Measurements from ENCODE around the gene SOX5. TPM values are rescaled to one million over a fixed set of nuclear protein-coding genes. Genes with fewer than 3 reads are reported as not detected.

SOX5 gene
- polyA plus RNA-seq, 6 donors from 2014 or later: 1.7 to 6.3 (median 3.0) TPM; not detected in 1

DNA sequence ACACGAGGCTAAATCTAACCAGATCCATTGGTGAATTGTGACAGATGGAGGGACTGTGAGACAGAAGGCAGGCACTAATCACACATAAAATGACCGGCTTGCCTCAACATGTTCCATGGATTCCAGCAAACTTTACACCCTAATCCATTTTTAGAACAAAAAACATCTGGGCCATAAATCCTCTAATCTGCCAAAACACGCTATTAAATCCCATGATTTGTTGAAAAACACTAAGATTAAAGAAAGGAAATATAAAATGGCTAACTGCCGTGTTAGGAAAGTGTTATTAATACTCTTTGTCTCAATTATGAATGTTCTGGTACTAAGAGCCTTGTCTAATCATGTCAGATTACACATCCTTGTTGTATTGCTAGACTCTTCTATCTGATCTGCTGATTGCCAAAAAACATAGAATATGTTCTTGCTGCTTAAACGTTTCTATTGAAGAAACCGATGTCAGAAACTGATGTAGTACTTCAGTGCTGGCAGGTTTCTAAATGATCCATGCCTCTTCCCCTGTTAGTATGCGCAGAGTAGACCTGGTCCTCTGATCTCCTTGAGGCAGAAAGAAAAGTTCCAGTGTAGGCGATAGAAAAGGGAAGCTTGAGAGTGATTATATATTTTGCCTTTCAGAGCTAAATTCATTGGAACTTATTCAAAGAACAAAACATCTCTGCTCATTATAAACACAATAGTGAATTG is 384.9 kb downstream of the SOX5 start:
- no peak overlapping the region for H3K27ac Mint-ChIP-seq
- H3K36me3 Mint-ChIP-seq: no peaks in the 10 kb centered on the region
- H3K27me3 Mint-ChIP-seq: no peaks in the 10 kb centered on the region
- DNase-seq (no peak), ATAC-seq (ENCODE audit: low read depth in 2 of 2) (no peak)
- no peak overlapping the region for H3K4me3 Mint-ChIP-seq
- H3K9me3 Mint-ChIP-seq: peaks cover 0 to 2% (median 0%) of the 10 kb centered on the region in 7 donors
- H3K4me1 Mint-ChIP-seq: no peaks in the 10 kb centered on the region

DNA sequence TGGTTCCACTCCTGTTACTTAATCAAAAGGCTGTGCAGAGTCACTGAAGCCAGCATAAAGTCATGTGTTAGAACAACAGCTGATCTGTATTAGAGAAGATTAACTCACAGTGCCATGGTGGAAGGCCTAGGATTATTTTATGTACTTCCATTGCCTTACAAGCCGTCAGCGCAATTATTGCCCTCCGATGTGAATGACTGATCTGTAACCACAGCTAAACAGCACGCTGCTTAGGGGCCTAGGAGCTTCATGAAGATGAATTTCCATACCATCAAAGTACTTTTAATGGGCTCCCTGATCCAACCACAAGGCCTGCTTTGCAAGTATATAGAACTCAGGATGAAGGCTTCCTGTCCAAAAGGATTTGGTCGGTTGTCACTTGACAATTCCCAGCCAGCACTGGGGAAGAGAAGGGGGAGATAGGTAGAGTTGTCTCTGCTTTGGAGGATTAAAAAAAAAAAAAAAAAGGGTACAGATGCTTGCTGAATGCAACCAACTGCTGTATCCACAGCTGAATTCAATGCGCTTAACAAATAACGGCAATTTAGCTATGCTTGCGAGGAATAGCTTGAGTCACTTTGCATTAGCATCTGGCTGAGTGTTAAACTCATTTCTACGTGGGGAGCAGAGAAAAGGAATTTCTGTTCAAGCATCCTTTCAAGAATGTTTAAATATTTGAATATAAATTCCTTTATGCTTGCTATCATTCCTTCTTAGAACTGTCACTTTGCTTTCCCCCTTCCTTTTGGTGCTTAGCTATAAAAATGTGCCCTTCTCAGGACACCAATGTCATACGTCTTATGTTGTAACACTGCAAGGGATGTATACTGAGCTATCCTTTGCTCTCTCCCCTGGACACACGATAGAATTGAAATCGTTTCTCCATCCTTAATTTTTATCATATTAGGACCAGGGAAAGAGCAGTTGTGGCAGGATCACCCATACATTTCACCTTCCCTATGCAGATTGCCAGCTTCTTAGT is 387.8 kb downstream of the SOX5 start:
- H3K4me1 Mint-ChIP-seq: no peaks in the 10 kb centered on the region
- H3K9me3 Mint-ChIP-seq: peaks cover 0 to 2% (median 0%) of the 10 kb centered on the region in 7 donors
- H3K27ac Mint-ChIP-seq: no peak overlapping the region
- DNase-seq: no peak
- no peaks in the 10 kb centered on the region for H3K36me3 Mint-ChIP-seq
- no peaks in the 10 kb centered on the region for H3K27me3 Mint-ChIP-seq
- no peak for ATAC-seq (ENCODE audit: low read depth in 2 of 2)
- no peak overlapping the region for H3K4me3 Mint-ChIP-seq

DNA sequence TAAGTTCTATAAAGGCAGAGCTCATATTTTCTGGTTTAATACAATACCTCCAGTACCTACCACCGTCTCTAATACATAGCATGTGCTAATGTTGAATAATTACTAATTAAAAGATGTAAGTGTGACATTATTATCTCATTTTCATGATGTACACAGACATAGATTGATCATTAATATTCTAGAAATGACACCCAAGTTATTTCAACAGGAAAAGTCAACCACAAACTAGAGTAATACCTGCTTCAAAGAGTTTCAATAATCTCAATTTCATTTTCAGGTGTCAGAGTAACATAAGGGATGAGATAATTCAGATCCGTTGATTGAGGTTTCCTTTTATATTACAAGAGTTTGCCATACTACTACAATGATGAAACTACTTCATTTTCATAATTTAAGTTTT is 388.9 kb downstream of the SOX5 start:
- no peaks in the 10 kb centered on the region for H3K36me3 Mint-ChIP-seq
- H3K4me3 Mint-ChIP-seq: no peak overlapping the region
- no peaks in the 10 kb centered on the region for H3K27me3 Mint-ChIP-seq
- DNase-seq (no peak), ATAC-seq (ENCODE audit: low read depth in 2 of 2) (no peak)
- H3K27ac Mint-ChIP-seq: no peak overlapping the region
- H3K9me3 Mint-ChIP-seq: peaks cover 0 to 2% (median 0%) of the 10 kb centered on the region in 7 donors
- no peaks in the 10 kb centered on the region for H3K4me1 Mint-ChIP-seq

DNA sequence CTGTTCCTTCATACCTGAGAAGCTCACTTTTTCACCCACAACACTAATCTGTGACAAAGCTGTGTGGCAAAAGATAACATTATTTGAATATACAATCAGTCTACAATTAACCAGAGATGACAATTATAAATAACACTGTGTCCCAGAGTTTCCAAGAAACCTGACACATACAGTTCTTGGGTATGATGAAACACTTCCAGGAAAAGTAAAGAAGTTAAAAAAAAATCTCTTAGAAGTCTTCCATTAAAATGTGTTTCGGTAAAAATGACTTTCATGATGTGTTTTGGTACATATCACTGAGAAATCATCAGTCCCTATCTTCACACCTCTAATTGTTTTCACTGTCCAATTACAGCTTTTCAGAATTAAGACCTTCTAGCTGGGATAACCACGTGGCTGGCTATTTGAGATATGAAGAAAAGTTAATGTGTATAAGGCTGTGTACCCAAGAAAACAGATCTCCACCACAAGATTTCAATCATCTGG is 390.2 kb downstream of the SOX5 start:
- H3K27ac Mint-ChIP-seq: no peak overlapping the region
- H3K27me3 Mint-ChIP-seq: no peaks in the 10 kb centered on the region
- DNase-seq: no peak
- no peaks in the 10 kb centered on the region for H3K36me3 Mint-ChIP-seq
- no peak overlapping the region for H3K4me3 Mint-ChIP-seq
- ATAC-seq (ENCODE audit: low read depth in 2 of 2): no peak
- peaks cover 0 to 2% (median 0%) of the 10 kb centered on the region in 7 donors for H3K9me3 Mint-ChIP-seq
- no peaks in the 10 kb centered on the region for H3K4me1 Mint-ChIP-seq

DNA sequence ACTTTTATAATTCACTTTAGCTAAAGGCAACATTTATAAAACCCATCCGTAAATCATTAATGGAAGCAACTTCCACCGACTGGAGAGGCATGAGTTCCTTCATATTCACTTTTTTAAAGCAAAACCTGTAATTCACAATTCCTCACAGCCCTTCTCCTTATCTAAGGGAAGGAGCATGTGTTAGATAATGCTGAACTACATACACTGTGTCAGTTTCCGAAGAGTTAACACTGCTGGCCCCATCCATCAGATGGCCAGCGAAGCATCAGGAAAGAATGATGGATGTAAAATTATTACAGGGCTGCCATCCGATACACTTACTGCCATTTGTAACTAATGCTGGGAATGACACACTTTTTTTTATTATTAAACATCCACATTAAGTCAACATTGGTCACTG is 392.8 kb downstream of the SOX5 start:
- ATAC-seq (ENCODE audit: low read depth in 2 of 2) (no peak), DNase-seq (no peak)
- no peaks in the 10 kb centered on the region for H3K27me3 Mint-ChIP-seq
- H3K36me3 Mint-ChIP-seq: no peaks in the 10 kb centered on the region
- H3K27ac Mint-ChIP-seq: no peak overlapping the region
- H3K4me3 Mint-ChIP-seq: no peak overlapping the region
- peaks cover 0 to 2% (median 0%) of the 10 kb centered on the region in 7 donors for H3K9me3 Mint-ChIP-seq
- H3K4me1 Mint-ChIP-seq: no peaks in the 10 kb centered on the region

DNA sequence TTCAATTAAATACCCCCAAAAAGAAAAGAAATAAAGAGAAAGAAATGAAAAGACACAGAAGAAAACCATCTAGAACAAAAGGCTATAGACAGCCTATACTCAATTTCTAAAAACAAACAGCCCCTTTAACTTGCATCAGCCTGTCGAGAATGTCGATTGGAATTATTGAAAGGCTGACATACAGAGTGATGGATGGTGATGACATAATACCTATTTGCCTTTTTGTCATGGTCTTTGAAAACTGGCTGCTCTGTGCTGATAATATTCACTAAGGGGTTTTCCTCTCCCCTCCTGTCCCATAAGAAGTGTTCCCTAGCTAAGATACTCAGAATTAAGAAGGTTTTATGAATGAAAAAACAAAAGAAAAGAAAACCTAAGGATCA is 393.7 kb downstream of the SOX5 start:
- no peak overlapping the region for H3K27ac Mint-ChIP-seq
- H3K36me3 Mint-ChIP-seq: no peaks in the 10 kb centered on the region
- no peaks in the 10 kb centered on the region for H3K4me1 Mint-ChIP-seq
- H3K27me3 Mint-ChIP-seq: no peaks in the 10 kb centered on the region
- no peak for ATAC-seq (ENCODE audit: low read depth in 2 of 2)
- no peak overlapping the region for H3K4me3 Mint-ChIP-seq
- H3K9me3 Mint-ChIP-seq: peaks cover 0 to 2% (median 0%) of the 10 kb centered on the region in 7 donors
- no peak for DNase-seq

DNA sequence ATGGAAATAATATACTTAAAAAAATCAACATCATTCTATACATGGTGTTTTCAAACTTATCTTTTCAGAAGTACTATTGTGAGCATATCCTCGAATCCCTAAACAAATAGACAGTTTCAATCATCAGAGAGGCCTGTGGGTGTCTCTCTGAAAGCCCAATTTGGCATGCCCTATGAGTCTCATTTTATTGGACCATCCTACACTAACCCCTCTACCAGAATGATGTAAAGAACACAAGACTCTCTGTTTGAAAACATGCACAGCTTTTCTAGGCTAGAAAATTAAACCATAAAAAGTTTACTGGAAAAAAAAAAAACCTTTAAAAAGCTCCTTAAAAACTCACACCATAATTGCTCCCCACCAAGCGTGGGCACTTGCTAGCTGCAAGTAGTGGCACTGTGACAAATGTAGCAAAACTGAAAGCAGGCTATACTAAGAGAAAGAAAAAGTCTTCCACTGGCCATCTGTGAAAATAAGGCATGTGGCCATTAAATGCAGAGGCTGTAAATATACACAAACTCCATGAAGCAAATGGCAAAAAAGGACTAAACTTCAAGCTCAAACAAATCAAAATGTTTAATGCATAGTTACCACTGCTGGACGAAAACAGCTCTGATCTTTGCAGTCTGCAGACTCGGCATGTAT is 394.2 kb downstream of the SOX5 start:
- Mint-ChIP-seq H3K4me1 (no peaks in the 10 kb centered on the region), H3K27ac (no peak overlapping the region), H3K36me3 (no peaks in the 10 kb centered on the region), H3K9me3 (peaks cover 0 to 2% (median 0%) of the 10 kb centered on the region in 7 donors), H3K27me3 (no peaks in the 10 kb centered on the region), H3K4me3 (no peak overlapping the region)
- DNase-seq (no peak), ATAC-seq (ENCODE audit: low read depth in 2 of 2) (no peak)

DNA sequence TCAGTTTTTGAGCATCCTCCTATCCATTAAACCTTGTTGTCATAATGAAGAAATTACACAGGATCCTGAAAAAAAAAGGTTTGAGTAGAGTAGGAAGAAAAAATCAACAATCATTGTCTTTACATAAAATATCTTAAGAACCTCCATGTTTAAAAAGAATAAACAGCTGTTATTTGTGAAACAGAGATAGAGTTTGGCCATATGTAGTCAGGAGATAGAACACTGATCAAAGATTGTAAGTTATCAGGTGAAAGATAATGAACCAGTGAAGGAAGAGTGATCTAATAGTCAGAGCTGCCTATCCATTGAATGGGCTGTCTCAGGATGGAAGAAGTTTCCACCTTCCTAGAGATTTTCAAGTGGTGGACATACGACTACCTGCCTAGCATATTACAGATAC is 397.1 kb downstream of the SOX5 start:
- DNase-seq (no peak), ATAC-seq (ENCODE audit: low read depth in 2 of 2) (no peak)
- no peaks in the 10 kb centered on the region for H3K27me3 Mint-ChIP-seq
- no peak overlapping the region for H3K4me3 Mint-ChIP-seq
- H3K9me3 Mint-ChIP-seq: no peaks in the 10 kb centered on the region
- no peaks in the 10 kb centered on the region for H3K36me3 Mint-ChIP-seq
- H3K4me1 Mint-ChIP-seq: no peaks in the 10 kb centered on the region
- H3K27ac Mint-ChIP-seq: no peak overlapping the region

DNA sequence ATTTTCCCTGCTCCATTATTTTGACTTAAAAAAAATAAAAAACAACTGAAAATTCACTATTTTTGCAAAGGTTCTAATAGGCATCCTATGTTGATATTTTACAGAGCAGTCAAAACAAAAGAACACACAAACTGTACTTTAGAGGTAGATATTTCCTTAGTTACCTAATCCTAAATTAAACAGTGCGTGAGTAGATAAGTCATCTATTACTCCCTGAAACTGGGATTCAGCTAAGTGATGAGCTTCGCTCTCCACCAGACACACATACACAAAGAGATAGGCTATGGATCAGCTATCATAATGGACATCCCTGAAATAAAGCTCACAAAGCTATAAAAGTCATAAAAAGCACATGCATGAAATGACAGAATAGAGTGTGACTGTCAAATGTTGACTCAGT is 398.7 kb downstream of the SOX5 start:
- Mint-ChIP-seq H3K9me3 (no peaks in the 10 kb centered on the region), H3K4me3 (no peak overlapping the region), H3K4me1 (no peaks in the 10 kb centered on the region), H3K36me3 (no peaks in the 10 kb centered on the region), H3K27me3 (no peaks in the 10 kb centered on the region), H3K27ac (no peak overlapping the region)
- DNase-seq (no peak), ATAC-seq (ENCODE audit: low read depth in 2 of 2) (no peak)

DNA sequence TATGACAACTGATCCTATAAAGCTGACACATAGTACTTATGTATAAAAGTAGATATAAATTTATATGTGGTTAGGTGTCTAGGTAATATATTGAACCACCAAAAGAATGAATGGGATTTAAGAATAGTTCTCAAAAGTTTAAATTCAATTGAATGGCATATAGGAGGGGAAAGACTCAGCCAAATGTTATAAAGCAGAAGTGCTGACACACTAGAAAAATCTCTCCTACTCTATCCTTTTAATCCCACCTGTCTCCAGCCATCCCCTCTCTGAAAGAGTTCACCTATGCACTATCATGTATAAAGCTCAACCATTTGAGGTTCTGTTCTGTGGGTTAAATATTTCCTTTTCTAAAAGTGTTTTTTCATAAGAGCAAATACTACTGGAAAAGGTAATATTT is 400.7 kb downstream of the SOX5 start:
- ATAC-seq (ENCODE audit: low read depth in 2 of 2) (no peak), DNase-seq (no peak)
- Mint-ChIP-seq H3K27me3 (no peaks in the 10 kb centered on the region), H3K4me1 (no peaks in the 10 kb centered on the region), H3K9me3 (no peaks in the 10 kb centered on the region), H3K27ac (no peak overlapping the region), H3K4me3 (no peak overlapping the region), H3K36me3 (no peaks in the 10 kb centered on the region)

DNA sequence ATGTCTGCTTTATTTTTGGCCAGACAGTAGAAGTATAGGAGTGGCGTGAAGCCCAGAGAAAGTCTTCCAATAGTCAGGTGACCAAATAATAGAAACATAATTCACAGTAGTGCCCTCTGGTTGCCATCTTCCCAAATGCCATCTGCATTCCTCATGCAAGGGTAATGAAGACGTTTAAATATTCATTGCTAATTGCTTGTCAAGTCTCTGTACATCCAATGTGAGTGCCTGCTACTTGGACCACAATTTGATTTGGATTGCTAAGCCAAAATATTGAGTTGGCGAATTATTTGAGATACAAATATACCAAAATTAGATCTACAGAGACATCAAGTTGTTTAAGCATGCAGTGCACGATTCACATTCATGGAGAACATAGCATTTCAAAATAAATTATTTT is 402.7 kb downstream of the SOX5 start:
- H3K36me3 Mint-ChIP-seq: no peaks in the 10 kb centered on the region
- H3K27me3 Mint-ChIP-seq: no peaks in the 10 kb centered on the region
- DNase-seq (no peak), ATAC-seq (ENCODE audit: low read depth in 2 of 2) (no peak)
- H3K27ac Mint-ChIP-seq: no peak overlapping the region
- H3K9me3 Mint-ChIP-seq: no peaks in the 10 kb centered on the region
- H3K4me3 Mint-ChIP-seq: no peak overlapping the region
- no peaks in the 10 kb centered on the region for H3K4me1 Mint-ChIP-seq

DNA sequence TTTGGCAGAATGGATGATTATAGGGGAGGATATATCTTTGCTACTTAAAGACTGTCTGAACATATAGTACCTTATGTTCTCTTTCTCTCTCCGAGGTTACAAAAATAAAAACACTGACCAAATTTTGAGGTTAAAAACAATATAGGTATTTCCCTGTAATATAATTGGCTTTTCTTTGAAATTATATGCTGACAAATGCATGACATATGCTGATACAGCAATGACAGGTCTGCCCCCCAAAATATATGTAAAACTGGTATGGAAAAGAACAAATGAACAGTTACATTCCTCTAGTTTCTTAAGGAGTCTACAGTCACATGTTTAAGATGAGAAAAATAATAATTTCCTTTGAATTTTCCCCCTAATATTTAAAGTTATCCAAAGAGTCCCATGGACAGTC is 405.7 kb downstream of the SOX5 start:
- Mint-ChIP-seq H3K4me1 (no peaks in the 10 kb centered on the region), H3K36me3 (no peaks in the 10 kb centered on the region), H3K4me3 (no peak overlapping the region), H3K9me3 (no peaks in the 10 kb centered on the region), H3K27ac (no peak overlapping the region), H3K27me3 (no peaks in the 10 kb centered on the region)
- DNase-seq (no peak), ATAC-seq (ENCODE audit: low read depth in 2 of 2) (no peak)

DNA sequence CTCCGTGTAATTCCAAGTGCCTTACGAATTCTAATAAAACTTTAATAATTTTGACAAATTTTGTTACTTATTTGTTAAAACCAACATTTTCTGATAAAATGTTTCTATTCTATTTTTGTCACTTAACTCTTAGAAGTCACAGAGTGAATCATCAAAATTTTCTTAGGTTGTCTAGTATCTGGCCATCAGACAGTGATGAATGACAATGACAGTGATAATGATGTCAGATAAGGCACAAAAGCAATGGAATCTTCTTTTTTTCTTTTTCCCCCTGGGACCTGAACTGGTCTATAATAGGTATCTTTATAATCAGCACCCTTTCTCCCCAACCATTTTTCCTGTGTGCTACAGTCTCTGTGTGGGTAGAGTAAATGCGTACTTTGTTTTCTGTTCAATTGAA is 407.3 kb downstream of the SOX5 start:
- no peaks in the 10 kb centered on the region for H3K4me1 Mint-ChIP-seq
- H3K4me3 Mint-ChIP-seq: no peak overlapping the region
- H3K27me3 Mint-ChIP-seq: no peaks in the 10 kb centered on the region
- no peak overlapping the region for H3K27ac Mint-ChIP-seq
- H3K36me3 Mint-ChIP-seq: peaks cover 0 to 3% of the 10 kb centered on the region in 2 donors
- DNase-seq (no peak), ATAC-seq (ENCODE audit: low read depth in 2 of 2) (no peak)
- H3K9me3 Mint-ChIP-seq: no peaks in the 10 kb centered on the region

Measured in naive B cell (primary cell).